HG03520 (cell line): Measurements from ENCODE around the gene PARP8.
A peak's percentile ranks its signal among the peaks of the same experiment; 100 is the strongest.

Experiments
- ATAC-seq: cut with Tn5 transposase; IDR thresholded peaks from one replicate; pipeline ENCODE4 v1.9.1; 2021; ENCODE audit warnings: mild to moderate bottlenecking, moderate library complexity; ENCODE audit not compliant: unreplicated experiment

The PARP8 gene

GRCh38 chr5:50832657-50833284, 166.3 kb downstream of the PARP8 start:
- ATAC-seq: no peak

GRCh38 chr5:50836356-50836755, 169.9 kb downstream of the PARP8 start:
- no peak for ATAC-seq

- ATAC-seq: no peak
These were observed 173.0 kb downstream of the PARP8 start for GRCh38 chr5:50839472-50839871.

GRCh38 chr5:50843091-50843490, 176.7 kb downstream of the PARP8 start:
- ATAC-seq: no peak

- ATAC-seq: no peak
These were observed 179.8 kb downstream of the PARP8 start for GRCh38 chr5:50846261-50846660.

GRCh38 chr5:50849554-50849953, 183.1 kb downstream of the PARP8 start:
- ATAC-seq: no peak

- ATAC-seq: peak; percentile 71
These were observed 186.7 kb downstream of the PARP8 start for GRCh38 chr5:50853151-50853550.

GRCh38 chr5:50854082-50854481, 187.6 kb downstream of the PARP8 start:
- ATAC-seq: no peak

GRCh38 chr5:50855001-50855400, 188.6 kb downstream of the PARP8 start:
- no peak for ATAC-seq

GRCh38 chr5:50856401-50857119, 190.1 kb downstream of the PARP8 start:
- peak; percentile 76 for ATAC-seq

- no peak for ATAC-seq
These were observed 197.2 kb downstream of the PARP8 start for GRCh38 chr5:50863534-50864170.

- ATAC-seq: no peak
These were observed 198.0 kb downstream of the PARP8 start for GRCh38 chr5:50864466-50864865.

GRCh38 chr5:50866415-50866814, 200.0 kb downstream of the PARP8 start:
- ATAC-seq: no peak

- ATAC-seq: no peak
These were observed 200.7 kb downstream of the PARP8 start for GRCh38 chr5:50867140-50867539.

GRCh38 chr5:50873595-50874277, 207.3 kb downstream of the PARP8 start:
- no peak for ATAC-seq

GRCh38 chr5:50874306-50875001, 208.0 kb downstream of the PARP8 start:
- ATAC-seq: no peak

- ATAC-seq: no peak
These were observed 208.5 kb downstream of the PARP8 start for GRCh38 chr5:50875002-50875344.

- no peak for ATAC-seq
These were observed 212.0 kb downstream of the PARP8 start for GRCh38 chr5:50878470-50878869.

GRCh38 chr5:50881407-50881806, 215.0 kb downstream of the PARP8 start:
- no peak for ATAC-seq

GRCh38 chr5:50886657-50887345, 220.4 kb downstream of the PARP8 start:
- ATAC-seq: no peak
